Ishikawa (cell line): Measurements from ENCODE around the gene LFNG.

Experiments used
- CEBPB ChIP-seq: IDR thresholded peaks from 2 replicates; pipeline ENCODE4 v1.6.1; 2012
- CREB1 ChIP-seq: IDR thresholded peaks from 2 replicates; pipeline ENCODE4 v1.6.1; 2012; ENCODE audit warnings: low read depth
- EGR1 ChIP-seq: IDR thresholded peaks from 2 replicates; pipeline ENCODE4 v1.6.1; 2012
- EP300 ChIP-seq: IDR thresholded peaks from 2 replicates; pipeline ENCODE4 v1.6.1; 2012; ENCODE audit warnings: borderline replicate concordance
- FOXM1 ChIP-seq: IDR thresholded peaks from 2 replicates; pipeline ENCODE4 v1.6.1; 2012; ENCODE audit warnings: low read depth, borderline replicate concordance
- RAD21 ChIP-seq: IDR thresholded peaks from 2 replicates; pipeline ENCODE4 v1.6.1; 2012; ENCODE audit warnings: low read depth
- TAF1 ChIP-seq: IDR thresholded peaks from 2 replicates; pipeline ENCODE4 v1.6.1; 2012; ENCODE audit warnings: low read depth, mild to moderate bottlenecking
- TCF12 ChIP-seq: IDR thresholded peaks from 2 replicates; pipeline ENCODE4 v1.6.1; 2012; ENCODE audit warnings: low read depth
- TEAD4 ChIP-seq: IDR thresholded peaks from 2 replicates; pipeline ENCODE4 v1.6.1; 2012
- YY1 ChIP-seq: IDR thresholded peaks from 2 replicates; pipeline ENCODE4 v1.6.1; 2012; ENCODE audit warnings: low read depth
- ZBTB7A ChIP-seq: IDR thresholded peaks from 2 replicates; pipeline ENCODE4 v1.6.1; 2012; ENCODE audit warnings: low read depth
- TF ChIP-seq, protein P1 (sequence below): IDR thresholded peaks from 2 replicates; pipeline ENCODE4 v1.6.1; 2012; ENCODE audit warnings: low read depth, mild to moderate bottlenecking
- TF ChIP-seq, protein P2 (sequence below): IDR thresholded peaks from 2 replicates; pipeline ENCODE4 v1.6.1; 2012
- TF ChIP-seq, protein P3 (sequence below): IDR thresholded peaks from 2 replicates; pipeline ENCODE4 v1.6.1; 2012

DNA sequence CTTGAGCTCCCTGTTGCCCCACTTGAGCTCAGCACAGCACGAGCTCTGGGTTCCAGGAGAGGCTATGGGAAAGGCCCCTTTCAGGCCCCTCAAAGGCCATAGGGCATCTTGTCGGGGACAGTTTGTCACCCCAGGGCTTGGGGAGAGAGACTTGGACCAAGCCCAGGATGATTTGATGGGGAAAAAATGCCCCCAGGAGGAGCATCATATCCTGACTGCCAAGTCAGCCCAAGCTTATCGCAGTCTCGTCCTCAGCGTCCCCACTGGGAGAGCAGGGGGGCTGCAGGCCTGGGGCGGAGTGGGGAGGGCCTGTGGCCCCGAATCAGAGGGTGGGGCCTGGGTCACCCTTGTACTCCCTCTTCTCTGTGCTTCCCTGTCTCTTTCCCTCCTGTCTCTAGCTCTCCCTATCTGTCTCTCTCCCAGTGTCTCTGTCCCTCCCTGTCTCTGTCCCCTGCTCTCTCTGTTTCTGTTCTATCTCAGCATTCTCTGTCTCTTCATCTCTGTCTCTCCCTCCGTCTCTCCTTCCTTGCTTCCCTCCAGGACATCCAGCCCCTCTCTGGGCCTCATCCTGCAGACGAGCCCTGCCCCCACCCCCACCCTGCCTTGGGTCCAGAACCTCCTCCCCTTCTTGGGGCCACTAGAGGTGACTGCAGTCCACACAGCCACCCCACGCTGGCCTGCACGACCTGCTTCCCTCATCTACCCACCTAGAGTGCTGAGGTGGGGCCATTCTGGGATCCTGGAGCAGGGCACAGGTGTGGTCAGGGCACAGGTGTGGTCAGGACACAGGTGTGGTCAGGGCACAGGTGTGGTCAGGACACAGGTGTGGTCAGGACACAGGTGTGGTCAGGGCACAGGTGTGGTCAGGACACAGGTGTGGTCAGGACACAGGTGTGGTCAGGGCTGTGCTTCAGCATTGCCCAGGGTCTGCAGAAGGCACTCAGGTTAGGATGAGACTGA, 26.1 kb upstream of the LFNG start:
- TF ChIP-seq RAD21, result no peak
- no peak for TF ChIP-seq TCF12
- TF ChIP-seq CREB1, result no peak
- TF ChIP-seq, protein P1, sequence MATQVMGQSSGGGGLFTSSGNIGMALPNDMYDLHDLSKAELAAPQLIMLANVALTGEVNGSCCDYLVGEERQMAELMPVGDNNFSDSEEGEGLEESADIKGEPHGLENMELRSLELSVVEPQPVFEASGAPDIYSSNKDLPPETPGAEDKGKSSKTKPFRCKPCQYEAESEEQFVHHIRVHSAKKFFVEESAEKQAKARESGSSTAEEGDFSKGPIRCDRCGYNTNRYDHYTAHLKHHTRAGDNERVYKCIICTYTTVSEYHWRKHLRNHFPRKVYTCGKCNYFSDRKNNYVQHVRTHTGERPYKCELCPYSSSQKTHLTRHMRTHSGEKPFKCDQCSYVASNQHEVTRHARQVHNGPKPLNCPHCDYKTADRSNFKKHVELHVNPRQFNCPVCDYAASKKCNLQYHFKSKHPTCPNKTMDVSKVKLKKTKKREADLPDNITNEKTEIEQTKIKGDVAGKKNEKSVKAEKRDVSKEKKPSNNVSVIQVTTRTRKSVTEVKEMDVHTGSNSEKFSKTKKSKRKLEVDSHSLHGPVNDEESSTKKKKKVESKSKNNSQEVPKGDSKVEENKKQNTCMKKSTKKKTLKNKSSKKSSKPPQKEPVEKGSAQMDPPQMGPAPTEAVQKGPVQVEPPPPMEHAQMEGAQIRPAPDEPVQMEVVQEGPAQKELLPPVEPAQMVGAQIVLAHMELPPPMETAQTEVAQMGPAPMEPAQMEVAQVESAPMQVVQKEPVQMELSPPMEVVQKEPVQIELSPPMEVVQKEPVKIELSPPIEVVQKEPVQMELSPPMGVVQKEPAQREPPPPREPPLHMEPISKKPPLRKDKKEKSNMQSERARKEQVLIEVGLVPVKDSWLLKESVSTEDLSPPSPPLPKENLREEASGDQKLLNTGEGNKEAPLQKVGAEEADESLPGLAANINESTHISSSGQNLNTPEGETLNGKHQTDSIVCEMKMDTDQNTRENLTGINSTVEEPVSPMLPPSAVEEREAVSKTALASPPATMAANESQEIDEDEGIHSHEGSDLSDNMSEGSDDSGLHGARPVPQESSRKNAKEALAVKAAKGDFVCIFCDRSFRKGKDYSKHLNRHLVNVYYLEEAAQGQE, result no peak
- no peak for TF ChIP-seq EP300
- TF ChIP-seq, protein P2, sequence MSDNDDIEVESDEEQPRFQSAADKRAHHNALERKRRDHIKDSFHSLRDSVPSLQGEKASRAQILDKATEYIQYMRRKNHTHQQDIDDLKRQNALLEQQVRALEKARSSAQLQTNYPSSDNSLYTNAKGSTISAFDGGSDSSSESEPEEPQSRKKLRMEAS, result no peak
- TF ChIP-seq CEBPB, result no peak
- TF ChIP-seq TEAD4, result no peak
- no peak for TF ChIP-seq EGR1
- TF ChIP-seq, protein P3, sequence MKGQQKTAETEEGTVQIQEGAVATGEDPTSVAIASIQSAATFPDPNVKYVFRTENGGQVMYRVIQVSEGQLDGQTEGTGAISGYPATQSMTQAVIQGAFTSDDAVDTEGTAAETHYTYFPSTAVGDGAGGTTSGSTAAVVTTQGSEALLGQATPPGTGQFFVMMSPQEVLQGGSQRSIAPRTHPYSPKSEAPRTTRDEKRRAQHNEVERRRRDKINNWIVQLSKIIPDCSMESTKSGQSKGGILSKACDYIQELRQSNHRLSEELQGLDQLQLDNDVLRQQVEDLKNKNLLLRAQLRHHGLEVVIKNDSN, result no peak
- TF ChIP-seq TAF1, result no peak
- TF ChIP-seq ZBTB7A, result no peak
- no peak for TF ChIP-seq FOXM1
- TF ChIP-seq YY1, result no peak
